HG02763 (cell line): ENCODE data around the gene VWF.

Experiments used
- ATAC-seq: cut with Tn5 transposase; IDR thresholded peaks from one replicate; pipeline ENCODE4 v1.9.1; 2021; ENCODE audit warnings: mild to moderate bottlenecking, moderate library complexity; ENCODE audit not compliant: unreplicated experiment

VWF gene

GRCh38 chr12:6062757-6063735, 61.4 kb downstream of the VWF start:
- no peak for ATAC-seq

GRCh38 chr12:6062395-6062756, 62.1 kb downstream of the VWF start:
- ATAC-seq: no peak

- no peak for ATAC-seq
Observed at GRCh38 chr12:6061660-6062059, 62.8 kb downstream of the VWF start.

GRCh38 chr12:6059860-6060565, 64.5 kb downstream of the VWF start:
- ATAC-seq: no peak

GRCh38 chr12:6059221-6059620, 65.2 kb downstream of the VWF start:
- ATAC-seq: no peak

GRCh38 chr12:6058481-6059161, 65.8 kb downstream of the VWF start:
- no peak for ATAC-seq

- ATAC-seq: no peak
Observed at GRCh38 chr12:6057700-6058099, 66.8 kb downstream of the VWF start.

GRCh38 chr12:6056406-6057240, 67.8 kb downstream of the VWF start:
- no peak for ATAC-seq

GRCh38 chr12:6053541-6053940, 70.9 kb downstream of the VWF start:
- no peak for ATAC-seq

GRCh38 chr12:6052940-6053329, 71.5 kb downstream of the VWF start:
- no peak for ATAC-seq

- no peak for ATAC-seq
Observed at GRCh38 chr12:6052206-6052939, 72.1 kb downstream of the VWF start.

GRCh38 chr12:6049992-6050391, 74.5 kb downstream of the VWF start:
- no peak for ATAC-seq

- ATAC-seq: no peak
Observed at GRCh38 chr12:6049587-6049986, 74.9 kb downstream of the VWF start.

- ATAC-seq: no peak
Observed at GRCh38 chr12:6047249-6048237, 76.9 kb downstream of the VWF start.

GRCh38 chr12:6046511-6047180, 77.8 kb downstream of the VWF start:
- ATAC-seq: no peak

- ATAC-seq: no peak
Observed at GRCh38 chr12:6045438-6045837, 79.0 kb downstream of the VWF start.

- ATAC-seq: no peak
Observed at GRCh38 chr12:6044082-6044481, 80.4 kb downstream of the VWF start.

- no peak for ATAC-seq
Observed at GRCh38 chr12:6042446-6042845, 82.0 kb downstream of the VWF start.
